Measurements from ENCODE around the gene UQCC2. TPM values are rescaled to one million over a fixed set of nuclear protein-coding genes. Genes with fewer than 3 reads are reported as not detected.

The UQCC2 gene
- total and polyA plus RNA-seq, 2 of the 8 experiments (the other 6 are each of a cell fraction or from before 2014, with no cell fraction given), result 52.1 to 104 TPM

GRCh38 chr6:33696076-33696475 is 15.4 kb downstream of the UQCC2 start:
- FAIRE-seq (no peak), DNase-seq (ENCODE audit: low read depth in 1 of 2, low spot score in 2 of 2) (no peak)
- Histone ChIP-seq H2BK120ac (replicated peaks; ENCODE audit: low read depth, low read length) (no peak overlapping the region), H2BK15ac (ENCODE audit: low read length) (no peak overlapping the region), H3K4ac (replicated peaks; ENCODE audit: insufficient read length, low read depth, low read length) (no peak overlapping the region), H2BK5ac (ENCODE audit: low read depth, low read length) (no peak overlapping the region), H3K56ac (replicated peaks; ENCODE audit: insufficient read length, low read depth, low read length) (no peak overlapping the region), H3K4me2 (ENCODE audit: insufficient read depth in 1 of 2, low read depth in 2 of 2, low read length in 2 of 2) (no peak overlapping the region), H4K8ac (ENCODE audit: extremely low read depth, insufficient read depth, low read length) (no peak overlapping the region; the same call in 1 of the 2 replicates), H3K23me2 (ENCODE audit: low read depth, low read length) (no peaks in the 10 kb centered on the region), H4K5ac (ENCODE audit: insufficient read length, low read depth, low read length) (no peak overlapping the region), H3K4me3 (ENCODE audit: extremely low read depth in 1 of 4, insufficient read depth in 2 of 4, low read depth in 3 of 4, low read length in 4 of 4) (no peak overlapping the region), H3K23ac (ENCODE audit: insufficient read length) (no peak overlapping the region), H3K9me3 (ENCODE audit: insufficient read depth in 2 of 2, low read depth in 1 of 2, low read length in 1 of 2) (no peaks in the 10 kb centered on the region), H4K20me1 (replicated peaks in 1 of 2; ENCODE audit: control insufficient read depth in 1 of 2, insufficient read depth in 2 of 2, low read length in 2 of 2) (peaks cover 7 to 12% of the 10 kb centered on the region in 2 experiments), H2AK5ac (ENCODE audit: low read depth, low read length) (no peak overlapping the region), H4K91ac (replicated peaks; ENCODE audit: insufficient read length, low read length) (no peak overlapping the region), H3K27me3 (replicated peaks in 1 of 4; ENCODE audit: control insufficient read depth in 3 of 4, extremely low read depth in 1 of 4, insufficient read depth in 3 of 4, low read length in 3 of 4) (no peaks in the 10 kb centered on the region), H3K79me2 (ENCODE audit: control insufficient read depth in 1 of 2, insufficient read depth in 2 of 2, low read length in 2 of 2) (no peaks in the 10 kb centered on the region), H3K36me3 (ENCODE audit: control insufficient read depth in 2 of 4, insufficient read depth in 4 of 4, low read length in 3 of 4) (peaks cover 30 to 68% (median 38%) of the 10 kb centered on the region in 4 experiments), H3K18ac (ENCODE audit: extremely low read depth, low read length) (no peak overlapping the region), H2AFZ (ENCODE audit: low read length) (no peak overlapping the region), H3K79me1 (ENCODE audit: low read depth, low read length) (no peaks in the 10 kb centered on the region), H3K9ac (replicated peaks in 1 of 4; ENCODE audit: extremely low read depth in 1 of 4, low read depth in 3 of 4, low read length in 3 of 4) (no peak overlapping the region), H3K27ac (ENCODE audit: low read depth, low read length) (no peak overlapping the region), H3K4me1 (replicated peaks in 1 of 4; ENCODE audit: control insufficient read depth in 3 of 4, insufficient read depth in 4 of 4, low read length in 3 of 4) (peaks cover 0 to 10% (median 1%) of the 10 kb centered on the region in 4 experiments; a peak in 4 of 7 replicates), H3K14ac (ENCODE audit: insufficient read length) (no peak overlapping the region), H2BK12ac (ENCODE audit: low read depth, low read length) (no peak overlapping the region), H2BK20ac (ENCODE audit: low read length) (no peak overlapping the region)
- POLR2A ChIA-PET (ENCODE audit: partially characterized antibody), result interaction anchor here (0.9 to 3.1 kb wide), 5 partner anchors 13 to 367 kb away, joined by 3 to 16 read pairs (median 3); partner anchors contain the start of gene UQCC2
- TF ChIP-seq RBBP5 (IDR thresholded peaks at IDR 0.05; ENCODE audit: borderline replicate concordance, low read depth, low read length), result no peak
- no peak for TF ChIP-seq BRCA1 (IDR thresholded peaks at IDR 0.05; ENCODE audit: low read depth, low read length)
- TF ChIP-seq HDAC6 (IDR thresholded peaks at IDR 0.05; ENCODE audit: low read depth, low read length), result no peak
- no peak for TF ChIP-seq CEBPB (IDR thresholded peaks at IDR 0.05; ENCODE audit: low read depth, low read length)
- TF ChIP-seq BACH1 (IDR thresholded peaks at IDR 0.05; ENCODE audit: low read length), result no peak
- no peak for TF ChIP-seq YY1 (IDR thresholded peaks at IDR 0.05; ENCODE audit: low read depth, low read length)
- CTCF ChIA-PET (ENCODE audit: partially characterized antibody), result interaction anchor here (0.6 to 1.7 kb wide), 5 partner anchors 9 to 1806 kb away, joined by 3 to 4 read pairs (median 4); no protein-coding TSS in a partner anchor
- 87% methylated on average over 10 of the region's 10 CpGs; no CpG with 5 or more reads in 1 of the 2 experiments for WGBS, 2 experiments (ENCODE audit: extremely low coverage in 1 of 2, insufficient coverage in 1 of 2, insufficient read length in 1 of 2, insufficient replicate concordance in 2 of 2, low coverage in 1 of 2, low lambda C conversion rate in 2 of 2, missing lambda C conversion rate in 1 of 2)
